ENCODE measurements around the gene SGF29. TPM values are rescaled to one million over a fixed set of nuclear protein-coding genes. Genes with fewer than 3 reads are reported as not detected.
A peak's percentile ranks its signal among the peaks of the same experiment; 100 is the strongest.

The SGF29 gene
- total RNA-seq, 1 donor from 2014 or later: 10.6 TPM

GRCh38 chr16:28511801-28512789 is 41.6 kb upstream of the SGF29 start:
- H3K27ac ChIP-seq (ENCODE audit: low read depth, low read length): no peak overlapping the region
- DNase-seq (ENCODE audit: low read depth) (no peak), FAIRE-seq (no peak)
- H3K27ac Mint-ChIP-seq (ENCODE audit: unreplicated experiment): peak overlapping the region; percentile 58
- H3K4me3 Mint-ChIP-seq (ENCODE audit: unreplicated experiment): no peak overlapping the region
- H3K36me3 ChIP-seq (ENCODE audit: insufficient read depth, low read length): no peaks in the 10 kb centered on the region
- no peaks in the 10 kb centered on the region for H3K79me2 ChIP-seq (ENCODE audit: insufficient read depth, low read length)
- no peak overlapping the region for H2AFZ ChIP-seq (ENCODE audit: low read depth, low read length)
- no peak overlapping the region for H3K4me3 ChIP-seq (ENCODE audit: insufficient read depth, low read depth, low read length)
- H3K4me2 ChIP-seq (ENCODE audit: low read length): no peak overlapping the region
- no peaks in the 10 kb centered on the region for H3K9me3 ChIP-seq (ENCODE audit: insufficient read depth, low read depth, low read length)
- H3K9ac ChIP-seq (ENCODE audit: low read length): no peak overlapping the region
- H3K9me3 Mint-ChIP-seq (ENCODE audit: unreplicated experiment): no peaks in the 10 kb centered on the region
- no peaks in the 10 kb centered on the region for H3K27me3 ChIP-seq (ENCODE audit: insufficient read depth, low read length)
- peaks cover 2% of the 10 kb centered on the region for H3K4me1 ChIP-seq (ENCODE audit: insufficient read depth, low read length)
- no peaks in the 10 kb centered on the region for H4K20me1 ChIP-seq (ENCODE audit: insufficient read depth, low read length)
- H3K4me1 Mint-ChIP-seq (ENCODE audit: low read depth, unreplicated experiment): peaks cover 4% of the 10 kb centered on the region
- H3K36me3 Mint-ChIP-seq (ENCODE audit: low read depth, unreplicated experiment): no peaks in the 10 kb centered on the region
- peaks cover 2% of the 10 kb centered on the region for H3K27me3 Mint-ChIP-seq (ENCODE audit: low read depth, unreplicated experiment)
- TF ChIP-seq EZH2 (IDR thresholded peaks at IDR 0.05; ENCODE audit: insufficient read depth, low read length) (no peak), CTCF (IDR thresholded peaks at IDR 0.05; ENCODE audit: insufficient read depth, low read depth, low read length) (no peak)

GRCh38 chr16:28513484-28514181 is 40.1 kb upstream of the SGF29 start:
- peak overlapping the region; percentile 69 for H2AFZ ChIP-seq (ENCODE audit: low read depth, low read length)
- no peak for TF ChIP-seq CTCF (IDR thresholded peaks at IDR 0.05; ENCODE audit: insufficient read depth, low read depth, low read length)
- TF ChIP-seq EZH2 (IDR thresholded peaks at IDR 0.05; ENCODE audit: insufficient read depth, low read length): no peak
- H3K27ac ChIP-seq (ENCODE audit: low read depth, low read length): no peak overlapping the region
- Mint-ChIP-seq H3K4me1 (ENCODE audit: low read depth, unreplicated experiment) (peaks cover 4% of the 10 kb centered on the region), H3K27ac (ENCODE audit: unreplicated experiment) (peak overlapping the region; percentile 79), H3K9me3 (ENCODE audit: unreplicated experiment) (no peaks in the 10 kb centered on the region), H3K36me3 (ENCODE audit: low read depth, unreplicated experiment) (no peaks in the 10 kb centered on the region), H3K27me3 (ENCODE audit: low read depth, unreplicated experiment) (no peaks in the 10 kb centered on the region), H3K4me3 (ENCODE audit: unreplicated experiment) (no peak overlapping the region)
- no peaks in the 10 kb centered on the region for H3K27me3 ChIP-seq (ENCODE audit: insufficient read depth, low read length)
- H3K79me2 ChIP-seq (ENCODE audit: insufficient read depth, low read length): no peaks in the 10 kb centered on the region
- H3K36me3 ChIP-seq (ENCODE audit: insufficient read depth, low read length): no peaks in the 10 kb centered on the region
- FAIRE-seq (no peak), DNase-seq (ENCODE audit: low read depth) (peak; percentile 58)
- H3K9ac ChIP-seq (ENCODE audit: low read length): no peak overlapping the region
- H4K20me1 ChIP-seq (ENCODE audit: insufficient read depth, low read length): no peaks in the 10 kb centered on the region
- no peak overlapping the region for H3K4me3 ChIP-seq (ENCODE audit: insufficient read depth, low read depth, low read length)
- no peak overlapping the region for H3K4me2 ChIP-seq (ENCODE audit: low read length)
- H3K4me1 ChIP-seq (ENCODE audit: insufficient read depth, low read length): peaks cover 2% of the 10 kb centered on the region
- no peaks in the 10 kb centered on the region for H3K9me3 ChIP-seq (ENCODE audit: insufficient read depth, low read depth, low read length)
